H1 (cell line): ENCODE results near the gene COL17A1.

Experiments
- EZH2 ChIP-seq: fragments of 200-600 bp; sonication (generic); IDR thresholded peaks from 2 replicates; pipeline ENCODE4 v1.7.1; 2012; ENCODE audit warnings: low read depth, mild to moderate bottlenecking, moderate library complexity, low read length, inconsistent platforms; ENCODE audit not compliant: severe bottlenecking
- JUN ChIP-seq: IDR thresholded peaks from 2 replicates; pipeline ENCODE4 v1.6.1; 2011; ENCODE audit warnings: low read depth, mild to moderate bottlenecking, improper control_type of control experiment, low read length
- JUND ChIP-seq: IDR thresholded peaks from 2 replicates; pipeline ENCODE4 v1.6.1; 2011; ENCODE audit warnings: mild to moderate bottlenecking, improper control_type of control experiment, low read length
- POLR2A ChIP-seq, 2 experiments: IDR thresholded peaks; 1 replicate in 1 of 2; 2 replicates in 1 of 2; pipeline ENCODE4 v1.6.1; 2011; ENCODE audit warnings: low read depth in 2 of 2, low read length in 2 of 2, mild to moderate bottlenecking in 2 of 2; ENCODE audit errors: control extremely low read depth in 1 of 2
- POLR2AphosphoS5 ChIP-seq: IDR thresholded peaks from 2 replicates; pipeline ENCODE4 v1.6.1; 2011; ENCODE audit warnings: low read depth, low read length
- TAF1 ChIP-seq: IDR thresholded peaks from 2 replicates; pipeline ENCODE4 v1.6.1; 2011; ENCODE audit warnings: mild to moderate bottlenecking, low read depth, low read length

GRCh38 chr10:104005172-104005863, 80.4 kb downstream of the COL17A1 start:
- no peak for TF ChIP-seq TAF1
- TF ChIP-seq JUN, result no peak
- no peak for TF ChIP-seq POLR2AphosphoS5
- no peak for TF ChIP-seq EZH2
- no peak for TF ChIP-seq POLR2A (IDR thresholded peaks at IDR 0.05; ENCODE audit: control extremely low read depth in 1 of 2, low read depth in 2 of 2, low read length in 2 of 2)
- no peak for TF ChIP-seq JUND
